Measurements from ENCODE around the gene HMCN1. TPM values are rescaled to one million over a fixed set of nuclear protein-coding genes. Genes with fewer than 3 reads are reported as not detected.

Gene HMCN1
- polyA plus RNA-seq, 1 of the 3 experiments (the other 2 are of a cell fraction) = 59.5 TPM

- no peak overlapping the region for H3K4me2 ChIP-seq
- CTCF ChIA-PET = no interaction called here
- no peaks in the 10 kb centered on the region for H3F3A ChIP-seq (replicated peaks; ENCODE audit: insufficient read depth)
- peaks cover 4 to 34% of the 10 kb centered on the region in 2 experiments for H3K36me3 ChIP-seq (replicated peaks in 1 of 2; ENCODE audit: control insufficient read depth in 1 of 2, insufficient read depth in 2 of 2, low read length in 1 of 2)
- H3K4me3 ChIP-seq (ENCODE audit: low read depth in 2 of 2, low read length in 1 of 2) = no peak overlapping the region
- no peak overlapping the region for H3K27ac ChIP-seq (ENCODE audit: low read depth in 2 of 2, low read length in 1 of 2)
- 18% methylated on average over 1 of the region's 1 CpG for WGBS (ENCODE audit: low lambda C conversion rate)
- POLR2A ChIA-PET = no interaction called here
- no peaks in the 10 kb centered on the region for H3K9me2 ChIP-seq
- H3K79me2 ChIP-seq (ENCODE audit: insufficient read depth) = no peaks in the 10 kb centered on the region
- H3K27me3 ChIP-seq (ENCODE audit: insufficient read depth) = no peaks in the 10 kb centered on the region
- H2AFZ ChIP-seq (ENCODE audit: low read depth) = no peak overlapping the region
- H3K4me1 ChIP-seq (ENCODE audit: control insufficient read depth in 1 of 2, insufficient read depth in 2 of 2, low read depth in 1 of 2, low read length in 1 of 2) = peaks cover 0 to 4% of the 10 kb centered on the region in 2 experiments; a peak in 2 of 4 replicates
- TF ChIP-seq NFIC (IDR thresholded peaks at IDR 0.05; ENCODE audit: borderline replicate concordance) (no peak), MXI1 (IDR thresholded peaks at IDR 0.05; ENCODE audit: low read depth, low read length) (no peak), RCOR1 (IDR thresholded peaks at IDR 0.05; ENCODE audit: low read length) (no peak), MEF2A (IDR thresholded peaks at IDR 0.05; ENCODE audit: borderline replicate concordance, low read depth) (no peak), GABPA (IDR thresholded peaks at IDR 0.05; ENCODE audit: low read depth) (no peak), RXRA (IDR thresholded peaks at IDR 0.05; ENCODE audit: borderline replicate concordance, low read depth) (no peak), TEAD4 (IDR thresholded peaks at IDR 0.05; ENCODE audit: borderline replicate concordance, insufficient read depth) (no peak), FOXM1 (IDR thresholded peaks at IDR 0.05; ENCODE audit: low read depth) (no peak), JUND (IDR thresholded peaks at IDR 0.05) (no peak), TAF1 (IDR thresholded peaks at IDR 0.05; ENCODE audit: borderline replicate concordance, low read depth, low read length) (no peak), ELF1 (IDR thresholded peaks at IDR 0.05) (no peak), RFX5 (IDR thresholded peaks at IDR 0.05; ENCODE audit: low read length) (no peak), SMC3 (IDR thresholded peaks at IDR 0.05; ENCODE audit: low read depth, low read length) (no peak), SIN3A (IDR thresholded peaks at IDR 0.05; ENCODE audit: borderline replicate concordance, low read depth, low read length) (no peak)
- TF ChIP-seq, protein P1, sequence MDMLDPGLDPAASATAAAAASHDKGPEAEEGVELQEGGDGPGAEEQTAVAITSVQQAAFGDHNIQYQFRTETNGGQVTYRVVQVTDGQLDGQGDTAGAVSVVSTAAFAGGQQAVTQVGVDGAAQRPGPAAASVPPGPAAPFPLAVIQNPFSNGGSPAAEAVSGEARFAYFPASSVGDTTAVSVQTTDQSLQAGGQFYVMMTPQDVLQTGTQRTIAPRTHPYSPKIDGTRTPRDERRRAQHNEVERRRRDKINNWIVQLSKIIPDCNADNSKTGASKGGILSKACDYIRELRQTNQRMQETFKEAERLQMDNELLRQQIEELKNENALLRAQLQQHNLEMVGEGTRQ (IDR thresholded peaks at IDR 0.05; ENCODE audit: borderline replicate concordance, low read depth, low read length) = no peak
- TF ChIP-seq, protein P2, sequence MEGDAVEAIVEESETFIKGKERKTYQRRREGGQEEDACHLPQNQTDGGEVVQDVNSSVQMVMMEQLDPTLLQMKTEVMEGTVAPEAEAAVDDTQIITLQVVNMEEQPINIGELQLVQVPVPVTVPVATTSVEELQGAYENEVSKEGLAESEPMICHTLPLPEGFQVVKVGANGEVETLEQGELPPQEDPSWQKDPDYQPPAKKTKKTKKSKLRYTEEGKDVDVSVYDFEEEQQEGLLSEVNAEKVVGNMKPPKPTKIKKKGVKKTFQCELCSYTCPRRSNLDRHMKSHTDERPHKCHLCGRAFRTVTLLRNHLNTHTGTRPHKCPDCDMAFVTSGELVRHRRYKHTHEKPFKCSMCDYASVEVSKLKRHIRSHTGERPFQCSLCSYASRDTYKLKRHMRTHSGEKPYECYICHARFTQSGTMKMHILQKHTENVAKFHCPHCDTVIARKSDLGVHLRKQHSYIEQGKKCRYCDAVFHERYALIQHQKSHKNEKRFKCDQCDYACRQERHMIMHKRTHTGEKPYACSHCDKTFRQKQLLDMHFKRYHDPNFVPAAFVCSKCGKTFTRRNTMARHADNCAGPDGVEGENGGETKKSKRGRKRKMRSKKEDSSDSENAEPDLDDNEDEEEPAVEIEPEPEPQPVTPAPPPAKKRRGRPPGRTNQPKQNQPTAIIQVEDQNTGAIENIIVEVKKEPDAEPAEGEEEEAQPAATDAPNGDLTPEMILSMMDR (IDR thresholded peaks at IDR 0.05) = no peak
- H3K9ac ChIP-seq = no peak overlapping the region
- H4K20me1 ChIP-seq (ENCODE audit: insufficient read depth) = no peaks in the 10 kb centered on the region
- no peaks in the 10 kb centered on the region for H3K9me3 ChIP-seq
- no peak for DNase-seq
Measured at GRCh38 chr1:186057086-186057485, 322.9 kb downstream of the HMCN1 start.

GRCh38 chr1:186059311-186059710 lies 325.1 kb downstream of the HMCN1 start:
- H3K9me3 ChIP-seq = no peaks in the 10 kb centered on the region
- no peaks in the 10 kb centered on the region for H3K27me3 ChIP-seq (ENCODE audit: insufficient read depth)
- CTCF ChIA-PET = no interaction called here

More at GRCh38 chr1:186059311-186059710, 325.1 kb downstream of the HMCN1 start:
- H3K36me3 ChIP-seq (replicated peaks in 1 of 2; ENCODE audit: control insufficient read depth in 1 of 2, insufficient read depth in 2 of 2, low read length in 1 of 2) = peaks cover 5 to 26% of the 10 kb centered on the region in 2 experiments
- no peak for DNase-seq
- 0% methylated on average over 1 of the region's 1 CpG for WGBS (ENCODE audit: low lambda C conversion rate)
- H4K20me1 ChIP-seq (ENCODE audit: insufficient read depth) = no peaks in the 10 kb centered on the region
- H3F3A ChIP-seq (replicated peaks; ENCODE audit: insufficient read depth) = no peaks in the 10 kb centered on the region
- no peak overlapping the region for H3K9ac ChIP-seq
- no peak overlapping the region for H3K4me3 ChIP-seq (ENCODE audit: low read depth in 2 of 2, low read length in 1 of 2)
- H3K4me1 ChIP-seq (ENCODE audit: control insufficient read depth in 1 of 2, insufficient read depth in 2 of 2, low read depth in 1 of 2, low read length in 1 of 2) = peaks cover 0 to 4% of the 10 kb centered on the region in 2 experiments; a peak in 2 of 4 replicates
- H3K9me2 ChIP-seq = no peaks in the 10 kb centered on the region
- POLR2A ChIA-PET = no interaction called here
- H2AFZ ChIP-seq (ENCODE audit: low read depth) = no peak overlapping the region
- no peak overlapping the region for H3K27ac ChIP-seq (ENCODE audit: low read depth in 2 of 2, low read length in 1 of 2)
- TF ChIP-seq CHD2 (IDR thresholded peaks at IDR 0.05; ENCODE audit: low read length, partially characterized antibody) = no peak
- TF ChIP-seq TAF1 (IDR thresholded peaks at IDR 0.05; ENCODE audit: borderline replicate concordance, low read depth, low read length) = no peak
- TF ChIP-seq, protein P1 (IDR thresholded peaks at IDR 0.05; ENCODE audit: borderline replicate concordance, low read depth, low read length) = no peak
- no peak for TF ChIP-seq MXI1 (IDR thresholded peaks at IDR 0.05; ENCODE audit: low read depth, low read length)
- no peak for TF ChIP-seq RCOR1 (IDR thresholded peaks at IDR 0.05; ENCODE audit: low read length)
- no peak overlapping the region for H3K4me2 ChIP-seq
- no peaks in the 10 kb centered on the region for H3K79me2 ChIP-seq (ENCODE audit: insufficient read depth)
